ENCODE data around the gene TBCEL.

DNA sequence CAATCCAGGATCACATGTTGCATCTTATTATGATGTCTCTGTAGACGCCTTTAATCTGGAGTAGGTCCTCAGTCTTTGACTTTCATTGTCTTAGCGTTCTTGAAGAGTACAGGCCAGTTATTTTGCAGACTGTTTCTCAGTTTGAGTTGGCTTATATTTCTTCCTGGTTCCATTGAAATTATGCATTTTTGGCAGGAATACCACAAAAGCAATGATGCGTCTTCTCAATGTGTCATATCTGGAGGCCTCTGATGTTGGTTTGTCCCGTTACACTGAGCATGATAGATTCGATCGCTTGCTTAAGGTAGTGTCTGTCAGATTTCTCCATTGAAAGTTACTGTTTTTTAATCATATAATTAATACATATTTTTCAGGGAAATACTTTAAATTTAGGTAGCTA is 107.8 kb downstream of the TBCEL start:
- TF ChIP-seq, protein P1, sequence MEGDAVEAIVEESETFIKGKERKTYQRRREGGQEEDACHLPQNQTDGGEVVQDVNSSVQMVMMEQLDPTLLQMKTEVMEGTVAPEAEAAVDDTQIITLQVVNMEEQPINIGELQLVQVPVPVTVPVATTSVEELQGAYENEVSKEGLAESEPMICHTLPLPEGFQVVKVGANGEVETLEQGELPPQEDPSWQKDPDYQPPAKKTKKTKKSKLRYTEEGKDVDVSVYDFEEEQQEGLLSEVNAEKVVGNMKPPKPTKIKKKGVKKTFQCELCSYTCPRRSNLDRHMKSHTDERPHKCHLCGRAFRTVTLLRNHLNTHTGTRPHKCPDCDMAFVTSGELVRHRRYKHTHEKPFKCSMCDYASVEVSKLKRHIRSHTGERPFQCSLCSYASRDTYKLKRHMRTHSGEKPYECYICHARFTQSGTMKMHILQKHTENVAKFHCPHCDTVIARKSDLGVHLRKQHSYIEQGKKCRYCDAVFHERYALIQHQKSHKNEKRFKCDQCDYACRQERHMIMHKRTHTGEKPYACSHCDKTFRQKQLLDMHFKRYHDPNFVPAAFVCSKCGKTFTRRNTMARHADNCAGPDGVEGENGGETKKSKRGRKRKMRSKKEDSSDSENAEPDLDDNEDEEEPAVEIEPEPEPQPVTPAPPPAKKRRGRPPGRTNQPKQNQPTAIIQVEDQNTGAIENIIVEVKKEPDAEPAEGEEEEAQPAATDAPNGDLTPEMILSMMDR (IDR thresholded peaks at IDR 0.05; ENCODE audit: insufficient read depth, low read length) = no peak
- TF ChIP-seq POLR2AphosphoS5 (IDR thresholded peaks at IDR 0.05; ENCODE audit: low read depth) (no peak), GABPA (IDR thresholded peaks at IDR 0.05; ENCODE audit: low read depth) (no peak)
- TF ChIP-seq, protein P2, sequence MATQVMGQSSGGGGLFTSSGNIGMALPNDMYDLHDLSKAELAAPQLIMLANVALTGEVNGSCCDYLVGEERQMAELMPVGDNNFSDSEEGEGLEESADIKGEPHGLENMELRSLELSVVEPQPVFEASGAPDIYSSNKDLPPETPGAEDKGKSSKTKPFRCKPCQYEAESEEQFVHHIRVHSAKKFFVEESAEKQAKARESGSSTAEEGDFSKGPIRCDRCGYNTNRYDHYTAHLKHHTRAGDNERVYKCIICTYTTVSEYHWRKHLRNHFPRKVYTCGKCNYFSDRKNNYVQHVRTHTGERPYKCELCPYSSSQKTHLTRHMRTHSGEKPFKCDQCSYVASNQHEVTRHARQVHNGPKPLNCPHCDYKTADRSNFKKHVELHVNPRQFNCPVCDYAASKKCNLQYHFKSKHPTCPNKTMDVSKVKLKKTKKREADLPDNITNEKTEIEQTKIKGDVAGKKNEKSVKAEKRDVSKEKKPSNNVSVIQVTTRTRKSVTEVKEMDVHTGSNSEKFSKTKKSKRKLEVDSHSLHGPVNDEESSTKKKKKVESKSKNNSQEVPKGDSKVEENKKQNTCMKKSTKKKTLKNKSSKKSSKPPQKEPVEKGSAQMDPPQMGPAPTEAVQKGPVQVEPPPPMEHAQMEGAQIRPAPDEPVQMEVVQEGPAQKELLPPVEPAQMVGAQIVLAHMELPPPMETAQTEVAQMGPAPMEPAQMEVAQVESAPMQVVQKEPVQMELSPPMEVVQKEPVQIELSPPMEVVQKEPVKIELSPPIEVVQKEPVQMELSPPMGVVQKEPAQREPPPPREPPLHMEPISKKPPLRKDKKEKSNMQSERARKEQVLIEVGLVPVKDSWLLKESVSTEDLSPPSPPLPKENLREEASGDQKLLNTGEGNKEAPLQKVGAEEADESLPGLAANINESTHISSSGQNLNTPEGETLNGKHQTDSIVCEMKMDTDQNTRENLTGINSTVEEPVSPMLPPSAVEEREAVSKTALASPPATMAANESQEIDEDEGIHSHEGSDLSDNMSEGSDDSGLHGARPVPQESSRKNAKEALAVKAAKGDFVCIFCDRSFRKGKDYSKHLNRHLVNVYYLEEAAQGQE (IDR thresholded peaks at IDR 0.05; ENCODE audit: insufficient replicate concordance, low read depth) = no peak
